Tibial nerve (tissue), 4 donors: Measurements from ENCODE around the gene ZNRF3.

Experiments
- CTCF ChIP-seq, 5 experiments: fragments of 200-600 bp in 3 of 5; fragments of 450-650 bp in 2 of 5; sonication (generic) in 3 of 5; IDR thresholded peaks; one replicate each; pipeline ENCODE4 v1.5.1; 2016 to 2019; ENCODE audit warnings: antibody characterized with exemption in 5 of 5, mild to moderate bottlenecking in 3 of 5, moderate library complexity in 2 of 5
- EP300 ChIP-seq, 2 donors: sonication (generic); formaldehyde crosslinking; IDR thresholded peaks; one replicate each; pipeline ENCODE4 v1.6.1; 2017; ENCODE audit warnings: antibody characterized with exemption in 2 of 2, mild to moderate bottlenecking in 1 of 2

GRCh38 chr22:28910569-28911303 is 27.4 kb downstream of the ZNRF3 start:
- TF ChIP-seq CTCF (IDR thresholded peaks at IDR 0.05) (no peak), EP300 (IDR thresholded peaks at IDR 0.05) (no peak)
